ENCODE results near the gene SP3.

The SP3 gene

GRCh38 chr2:174011173-174011572 lies 46.0 kb upstream of the SP3 start:
- no peak for DNase-seq (ENCODE audit: extremely low read depth, low read depth)
- H3K4me3 ChIP-seq (replicated peaks; ENCODE audit: low read depth, low read length): no peak overlapping the region
- TF ChIP-seq, protein P1, sequence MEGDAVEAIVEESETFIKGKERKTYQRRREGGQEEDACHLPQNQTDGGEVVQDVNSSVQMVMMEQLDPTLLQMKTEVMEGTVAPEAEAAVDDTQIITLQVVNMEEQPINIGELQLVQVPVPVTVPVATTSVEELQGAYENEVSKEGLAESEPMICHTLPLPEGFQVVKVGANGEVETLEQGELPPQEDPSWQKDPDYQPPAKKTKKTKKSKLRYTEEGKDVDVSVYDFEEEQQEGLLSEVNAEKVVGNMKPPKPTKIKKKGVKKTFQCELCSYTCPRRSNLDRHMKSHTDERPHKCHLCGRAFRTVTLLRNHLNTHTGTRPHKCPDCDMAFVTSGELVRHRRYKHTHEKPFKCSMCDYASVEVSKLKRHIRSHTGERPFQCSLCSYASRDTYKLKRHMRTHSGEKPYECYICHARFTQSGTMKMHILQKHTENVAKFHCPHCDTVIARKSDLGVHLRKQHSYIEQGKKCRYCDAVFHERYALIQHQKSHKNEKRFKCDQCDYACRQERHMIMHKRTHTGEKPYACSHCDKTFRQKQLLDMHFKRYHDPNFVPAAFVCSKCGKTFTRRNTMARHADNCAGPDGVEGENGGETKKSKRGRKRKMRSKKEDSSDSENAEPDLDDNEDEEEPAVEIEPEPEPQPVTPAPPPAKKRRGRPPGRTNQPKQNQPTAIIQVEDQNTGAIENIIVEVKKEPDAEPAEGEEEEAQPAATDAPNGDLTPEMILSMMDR (IDR thresholded peaks at IDR 0.05; ENCODE audit: low read depth, low read length, missing control alignments): no peak

GRCh38 chr2:174009488-174010223 lies 44.5 kb upstream of the SP3 start:
- TF ChIP-seq, protein P1 (IDR thresholded peaks at IDR 0.05; ENCODE audit: low read depth, low read length, missing control alignments): no peak
- DNase-seq (ENCODE audit: extremely low read depth, low read depth): no peak

GRCh38 chr2:174008720-174009119 lies 43.5 kb upstream of the SP3 start:
- no peak overlapping the region for H3K4me3 ChIP-seq (replicated peaks; ENCODE audit: low read depth, low read length)
- TF ChIP-seq, protein P1 (IDR thresholded peaks at IDR 0.05; ENCODE audit: low read depth, low read length, missing control alignments): no peak
- no peak for DNase-seq (ENCODE audit: extremely low read depth, low read depth)

More at GRCh38 chr2:174009488-174010223, 44.5 kb upstream of the SP3 start:
- H3K4me3 ChIP-seq (replicated peaks; ENCODE audit: low read depth, low read length): no peak overlapping the region

GRCh38 chr2:174007010-174007409 lies 41.8 kb upstream of the SP3 start:
- TF ChIP-seq, protein P1 (IDR thresholded peaks at IDR 0.05; ENCODE audit: low read depth, low read length, missing control alignments): no peak
- DNase-seq (ENCODE audit: extremely low read depth, low read depth): no peak
- H3K4me3 ChIP-seq (replicated peaks; ENCODE audit: low read depth, low read length): no peak overlapping the region

- H3K4me3 ChIP-seq (replicated peaks; ENCODE audit: low read depth, low read length): no peak overlapping the region
- no peak for DNase-seq (ENCODE audit: extremely low read depth, low read depth)
- TF ChIP-seq, protein P1 (IDR thresholded peaks at IDR 0.05; ENCODE audit: low read depth, low read length, missing control alignments): no peak
Measured at GRCh38 chr2:174005801-174006419, 40.7 kb upstream of the SP3 start.

DNA sequence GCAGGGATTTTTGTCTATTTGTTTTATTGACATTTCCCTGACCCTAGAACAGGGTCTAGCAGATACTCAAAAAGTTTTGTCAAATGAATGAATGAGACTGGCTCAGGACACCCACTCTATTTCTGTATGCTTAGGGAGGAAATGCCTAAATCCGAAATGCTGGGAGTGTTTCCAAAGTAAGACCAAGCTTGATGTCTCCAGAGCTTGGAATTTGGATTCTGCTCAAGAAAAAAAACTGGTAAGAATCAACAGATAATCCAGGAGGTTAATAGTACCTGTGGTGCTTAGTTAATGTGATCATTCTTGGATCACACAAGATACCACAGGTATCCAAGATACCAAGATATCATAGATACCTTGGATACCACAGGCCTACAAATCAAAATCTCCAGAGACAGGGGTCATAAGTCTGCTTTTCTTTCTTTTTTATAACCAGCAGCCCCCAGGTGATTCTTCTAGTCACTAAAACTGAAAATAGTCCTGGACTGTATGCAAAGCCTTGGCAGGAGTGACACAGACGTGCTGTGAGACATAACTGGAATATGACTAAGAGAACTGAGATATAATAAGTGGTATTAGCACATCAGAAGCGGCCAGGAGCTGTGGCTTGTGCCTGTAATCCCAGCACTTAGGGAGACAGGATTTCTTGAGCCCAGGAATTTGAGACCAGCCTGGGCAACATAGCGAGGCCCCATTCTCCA lies 39.9 kb upstream of the SP3 start:
- H3K4me3 ChIP-seq (replicated peaks; ENCODE audit: low read depth, low read length): no peak overlapping the region
- TF ChIP-seq, protein P1 (IDR thresholded peaks at IDR 0.05; ENCODE audit: low read depth, low read length, missing control alignments): no peak
- DNase-seq (ENCODE audit: extremely low read depth, low read depth): no peak

All from HFF-Myc (cell line).